Fibroblast of skin of abdomen (primary cell): ENCODE data around the gene PKNOX2.
"Not testable (repeated sequence)": the region's sequence is repeated elsewhere in the genome, so short reads cannot be mapped to it uniquely, and the experiment has no call there.

ENCODE experiments used
- DNase-seq: peaks from one replicate; pipeline ENCODE4 v3.0.0-alpha.2; 2013

PKNOX2 gene

DNA sequence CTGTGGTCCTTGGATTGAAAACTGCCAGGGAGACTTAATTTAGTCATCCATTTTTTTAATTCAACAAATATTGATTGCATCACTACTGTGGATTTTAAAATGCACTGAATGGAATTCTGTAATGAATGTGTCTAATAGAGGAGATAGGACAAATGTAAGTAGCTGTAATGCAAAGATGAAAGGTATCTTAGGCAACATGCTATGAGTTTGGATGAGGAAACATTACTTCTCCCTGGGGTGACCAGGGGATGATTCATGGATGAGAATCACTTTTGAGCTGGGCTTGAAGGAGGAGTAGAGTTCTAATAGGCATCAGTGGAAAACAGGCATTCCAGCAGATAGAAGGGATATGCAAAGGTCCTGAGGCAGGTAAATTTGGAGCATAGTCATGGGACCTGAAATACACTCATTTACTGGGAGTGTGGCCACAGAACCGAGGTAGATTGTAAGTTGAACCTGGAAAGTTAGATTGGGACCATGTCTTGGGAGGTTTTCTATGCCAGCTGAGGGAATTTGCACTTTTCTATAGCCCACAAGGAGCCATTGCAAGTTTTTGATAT is 43.4 kb downstream of the PKNOX2 start:
- DNase-seq, result peak; percentile 44

GRCh38 chr11:125210066-125210465 is 45.5 kb downstream of the PKNOX2 start:
- no peak for DNase-seq

- DNase-seq, result no peak
Measured at GRCh38 chr11:125211191-125211947, 46.8 kb downstream of the PKNOX2 start.

- no peak for DNase-seq
Measured at GRCh38 chr11:125211948-125212340, 47.4 kb downstream of the PKNOX2 start.

DNA sequence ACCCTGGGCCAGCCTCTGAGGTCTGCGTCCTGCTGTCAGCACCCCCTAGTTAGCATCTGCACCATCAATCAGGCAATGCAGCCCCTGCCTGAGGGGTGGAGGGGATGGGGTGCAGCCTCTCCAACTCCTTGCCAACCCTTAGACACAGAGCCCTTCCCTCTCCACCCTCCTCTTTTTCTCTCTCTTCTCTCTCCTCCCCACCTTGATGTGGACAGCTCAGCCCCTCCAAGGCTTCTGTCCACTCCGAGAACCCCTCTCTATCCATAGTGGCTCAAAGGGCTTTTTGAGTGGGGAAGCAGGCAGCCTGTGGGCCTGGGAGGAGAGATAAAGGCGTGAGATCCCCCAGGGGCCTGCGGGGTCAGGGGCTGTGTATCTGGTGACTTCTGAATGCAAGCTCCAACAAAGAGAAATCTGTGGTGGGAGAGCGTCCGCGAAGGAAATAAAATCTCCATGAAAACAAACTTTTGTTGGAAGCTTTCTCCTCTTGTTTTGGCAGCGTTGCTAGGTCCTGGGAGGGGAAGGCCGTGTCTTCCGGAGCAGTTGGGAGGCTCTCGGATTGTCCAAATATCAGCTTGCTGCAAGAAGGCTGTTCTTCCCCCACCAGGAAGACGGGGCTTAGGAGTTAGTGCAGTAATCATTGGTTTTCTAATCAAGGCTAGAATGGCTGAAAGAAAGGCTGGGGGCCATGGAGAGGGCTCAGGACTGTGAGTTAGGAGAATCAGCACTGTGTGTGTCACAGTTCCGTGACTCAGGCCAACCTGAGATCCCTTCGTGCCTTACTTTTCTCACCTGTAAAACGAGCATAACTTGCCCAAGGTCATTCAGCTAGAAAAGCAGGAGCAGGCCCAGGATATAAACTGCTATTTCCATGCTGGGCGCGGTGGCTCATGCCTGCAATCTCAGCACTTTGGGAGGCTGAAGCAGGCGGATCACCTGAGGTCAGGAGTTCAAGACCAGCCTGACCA is 50.3 kb downstream of the PKNOX2 start:
- DNase-seq, result no peak

DNA sequence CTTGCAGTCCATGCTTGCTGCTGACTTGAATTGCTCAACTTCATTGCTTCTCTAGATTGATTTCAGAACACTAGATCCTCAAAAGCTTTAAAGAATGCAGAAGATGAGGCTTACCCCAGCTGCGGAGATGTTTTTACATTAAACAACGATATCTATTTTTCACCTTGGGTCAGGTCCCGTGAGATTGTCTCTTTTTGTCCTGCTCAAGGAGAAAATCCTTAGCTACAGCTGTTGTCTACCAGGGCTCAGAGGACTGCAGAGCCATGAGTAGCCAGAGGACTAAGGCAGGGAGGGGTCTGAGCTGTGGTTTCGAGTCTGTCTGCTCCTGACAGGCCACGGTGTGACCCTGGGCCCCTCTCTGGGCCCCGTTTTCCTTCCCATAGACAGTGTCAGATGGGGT is 51.4 kb downstream of the PKNOX2 start:
- no peak for DNase-seq

- DNase-seq, result no peak
Measured at GRCh38 chr11:125218336-125218735, 53.8 kb downstream of the PKNOX2 start.

GRCh38 chr11:125221461-125221860 is 56.9 kb downstream of the PKNOX2 start:
- no peak for DNase-seq

GRCh38 chr11:125222494-125222893 is 57.9 kb downstream of the PKNOX2 start:
- no peak for DNase-seq

- not testable (repeated sequence) for DNase-seq
Measured at GRCh38 chr11:125223161-125223560, 58.6 kb downstream of the PKNOX2 start.

DNA sequence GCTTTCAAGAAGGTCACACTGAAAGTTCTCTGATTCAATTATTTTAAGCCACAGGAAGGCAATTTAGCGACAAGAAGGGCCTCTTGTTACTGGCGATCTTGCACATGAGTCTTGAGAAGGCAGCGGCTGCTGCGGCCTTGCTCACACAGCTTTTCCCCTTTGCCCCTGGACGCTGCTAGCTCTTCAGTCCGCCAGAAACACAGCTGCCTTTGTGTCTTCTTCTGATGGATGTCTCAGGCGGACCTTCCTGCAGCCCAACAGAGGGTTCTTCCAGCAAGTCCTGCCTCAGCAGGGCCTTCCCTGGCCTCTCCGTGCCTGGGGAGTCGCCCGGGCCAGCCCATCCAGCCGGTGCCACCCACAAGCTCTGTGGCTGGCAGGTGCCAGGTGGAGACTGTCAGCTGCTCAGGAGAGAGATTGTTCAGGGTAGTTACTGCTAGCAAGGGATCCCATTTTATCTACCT is 59.4 kb downstream of the PKNOX2 start:
- DNase-seq, result no peak

GRCh38 chr11:125224391-125225021 is 60.0 kb downstream of the PKNOX2 start:
- DNase-seq, result no peak

DNA sequence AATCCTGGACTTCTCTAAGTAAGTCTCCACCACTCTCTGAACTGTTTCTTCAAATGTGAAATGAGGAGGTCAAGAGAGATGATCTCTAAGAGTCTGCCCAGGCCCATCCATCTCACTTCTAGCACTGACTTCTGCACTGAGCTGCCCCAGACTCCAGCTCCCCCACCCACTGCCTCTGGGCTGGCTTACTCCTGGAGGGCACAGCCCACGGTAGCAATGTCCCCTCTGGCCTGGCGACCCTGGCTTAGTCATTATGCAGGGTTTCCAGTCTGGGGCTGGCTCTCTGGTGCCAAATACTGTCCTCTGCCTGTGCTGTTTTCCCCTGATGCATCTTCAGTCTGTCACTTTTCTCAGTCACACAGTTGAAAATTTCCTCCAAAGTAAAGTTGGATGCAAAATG is 60.9 kb downstream of the PKNOX2 start:
- DNase-seq, result no peak

DNA sequence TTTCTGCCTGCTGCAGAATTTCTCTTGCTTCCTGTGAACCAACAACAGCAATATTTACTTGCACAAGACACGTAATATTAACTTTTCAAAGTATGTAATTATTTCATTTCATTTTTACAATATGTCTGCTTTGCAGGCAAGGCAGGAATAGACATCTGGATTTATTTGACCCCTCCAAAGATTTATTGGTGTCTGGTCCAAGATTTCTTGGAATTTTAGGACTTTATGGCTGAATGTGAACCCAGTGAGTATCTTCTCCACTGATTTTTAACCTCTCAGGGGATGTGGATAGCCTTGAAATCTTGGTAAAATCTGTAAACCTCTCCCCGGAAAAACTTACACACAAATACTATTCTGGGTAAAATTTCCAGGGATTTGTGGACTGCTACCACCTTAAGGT is 61.5 kb downstream of the PKNOX2 start:
- no peak for DNase-seq

- no peak for DNase-seq
Measured at GRCh38 chr11:125226706-125227105, 62.2 kb downstream of the PKNOX2 start.

DNA sequence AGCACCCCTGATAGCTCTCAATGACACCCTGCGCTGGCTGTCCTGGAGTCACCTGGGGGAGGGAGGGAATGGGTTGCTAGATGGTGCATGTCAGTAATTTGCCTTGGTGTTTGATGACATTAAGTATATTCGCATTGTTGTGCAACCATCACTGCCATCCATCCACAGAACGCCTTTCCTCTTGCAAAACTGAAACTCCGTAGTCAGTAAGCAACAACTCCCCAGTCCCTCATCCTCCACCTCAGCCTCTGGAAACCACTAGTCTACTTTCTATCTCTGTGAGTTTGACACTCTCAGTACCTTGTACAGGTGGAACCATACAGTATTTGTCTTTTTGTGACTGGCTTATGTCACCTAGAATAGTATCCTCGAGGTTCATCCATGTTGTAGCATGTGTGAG is 62.6 kb downstream of the PKNOX2 start:
- DNase-seq, result no peak

DNA sequence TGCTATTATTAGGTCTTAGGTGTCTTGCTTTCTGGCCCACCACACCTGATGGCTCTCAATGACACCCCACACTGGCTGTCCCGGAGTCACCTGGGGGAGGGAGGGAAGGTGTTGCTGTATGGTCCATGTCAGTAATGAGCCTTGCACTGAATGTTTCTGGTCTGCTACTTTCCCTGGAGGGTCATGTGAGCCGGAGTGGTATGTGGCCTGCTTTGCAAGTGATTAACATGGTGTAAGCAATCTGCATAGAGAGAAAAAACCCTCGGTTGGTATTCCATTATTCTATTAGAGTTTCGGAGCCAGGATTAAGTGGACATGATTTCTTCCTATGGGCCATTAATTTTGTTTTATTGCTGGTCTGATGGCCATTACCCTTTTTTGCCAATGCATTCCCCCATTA is 63.9 kb downstream of the PKNOX2 start:
- no peak for DNase-seq

DNA sequence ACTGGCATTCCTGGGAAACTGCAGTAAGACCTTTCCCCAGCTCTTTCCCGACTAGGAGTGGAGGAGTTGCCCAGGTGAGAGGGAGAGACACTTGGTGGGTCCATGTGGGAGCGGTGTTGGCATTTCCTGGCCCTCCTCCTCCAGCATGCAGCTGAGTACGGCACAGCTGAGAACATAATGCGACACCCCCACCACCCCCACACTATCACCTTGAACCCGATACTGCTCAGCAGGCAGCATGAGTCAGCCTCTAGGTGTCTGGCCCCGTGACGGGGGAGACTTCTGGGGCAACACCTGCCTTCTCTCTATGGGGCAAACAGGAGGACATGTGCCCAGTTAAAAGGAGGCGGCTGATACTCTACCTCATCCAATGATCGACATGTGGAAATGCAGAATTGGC is 64.4 kb downstream of the PKNOX2 start:
- DNase-seq, result no peak

- DNase-seq, result no peak
Measured at GRCh38 chr11:125229916-125230315, 65.4 kb downstream of the PKNOX2 start.

DNA sequence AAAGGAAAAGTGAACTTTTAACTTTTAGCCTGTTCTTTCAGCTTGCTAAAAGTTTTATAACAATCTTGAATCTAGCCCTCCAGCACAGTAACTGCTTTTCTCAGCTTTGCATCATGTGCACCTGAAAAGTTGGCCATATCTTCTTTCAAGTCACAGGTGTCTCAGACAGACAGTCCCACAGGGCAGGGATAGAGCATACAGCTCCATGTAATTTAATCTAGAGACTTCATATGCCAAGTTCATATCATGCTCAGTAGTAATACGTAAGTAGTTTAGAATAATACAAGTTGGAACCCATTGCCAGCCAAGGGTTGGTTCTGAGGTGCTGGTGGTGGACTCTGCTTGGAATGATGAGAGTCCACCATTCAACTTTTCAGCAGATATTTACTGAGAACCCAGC is 68.6 kb downstream of the PKNOX2 start:
- no peak for DNase-seq

GRCh38 chr11:125233736-125234275 is 69.3 kb downstream of the PKNOX2 start:
- DNase-seq, result no peak

GRCh38 chr11:125235071-125235471 is 70.5 kb downstream of the PKNOX2 start:
- no peak for DNase-seq
